SK-N-SH treated with all-trans-retinoic acid at 6 μM for 48 hours (cell line): ENCODE measurements around the gene VOPP1.

ENCODE experiments used
- ARNTL ChIP-seq: fragments of 450-650 bp; formaldehyde crosslinking; IDR thresholded peaks from 2 replicates; pipeline ENCODE4 v1.5.0; 2020; ENCODE audit warnings: low read depth, mild to moderate bottlenecking, moderate library complexity, borderline replicate concordance
- BACH2 ChIP-seq: fragments of 250-450 bp; sonication (Bioruptor Pico); IDR thresholded peaks from 2 replicates; pipeline ENCODE4 v1.9.0; 2021; ENCODE audit warnings: mild to moderate bottlenecking, borderline replicate concordance
- CREB5 ChIP-seq: fragments of 250-450 bp; sonication (Bioruptor Pico); IDR thresholded peaks from 2 replicates; pipeline ENCODE4 v1.5.1; 2020; ENCODE audit warnings: low read depth, mild to moderate bottlenecking, moderate library complexity
- ESRRG ChIP-seq: fragments of 250-450 bp; sonication (Bioruptor Pico); IDR thresholded peaks from 2 replicates; pipeline ENCODE4 v1.6.1; 2021; ENCODE audit warnings: mild to moderate bottlenecking
- GLIS3 ChIP-seq: fragments of 250-450 bp; sonication (Bioruptor Pico); IDR thresholded peaks from 2 replicates; pipeline ENCODE4 v1.5.0; 2020; ENCODE audit warnings: mild to moderate bottlenecking, moderate library complexity
- OSR1 ChIP-seq: fragments of 250-450 bp; sonication (Bioruptor Pico); IDR thresholded peaks from 2 replicates; pipeline ENCODE4 v1.8.0; 2022; ENCODE audit warnings: moderate library complexity, mild to moderate bottlenecking, inconsistent platforms
- PATZ1 ChIP-seq: fragments of 250-450 bp; sonication (Bioruptor Pico); IDR thresholded peaks from 2 replicates; pipeline ENCODE4 v1.8.0; 2020; ENCODE audit warnings: mild to moderate bottlenecking, moderate library complexity, borderline replicate concordance
- RARB ChIP-seq: fragments of 250-450 bp; sonication (Bioruptor Pico); IDR thresholded peaks from 2 replicates; pipeline ENCODE4 v1.8.0; 2021; ENCODE audit warnings: mild to moderate bottlenecking, moderate library complexity
- TOX ChIP-seq: fragments of 250-450 bp; sonication (Bioruptor Pico); IDR thresholded peaks from 2 replicates; pipeline ENCODE4 v1.8.0; 2021; ENCODE audit warnings: mild to moderate bottlenecking, moderate library complexity, borderline replicate concordance
- ZFP3 ChIP-seq: fragments of 250-450 bp; sonication (Bioruptor Pico); IDR thresholded peaks from 2 replicates; pipeline ENCODE4 v1.5.0; 2020; ENCODE audit warnings: mild to moderate bottlenecking, moderate library complexity
- ZFP30 ChIP-seq: fragments of 450-650 bp; formaldehyde crosslinking; IDR thresholded peaks from 2 replicates; pipeline ENCODE4 v1.5.0; 2022; ENCODE audit warnings: mild to moderate bottlenecking, moderate library complexity
- ZNF565 ChIP-seq: fragments of 450-650 bp; formaldehyde crosslinking; conservative IDR thresholded peaks from 2 replicates; pipeline ENCODE4 v1.5.0; 2020; ENCODE audit warnings: low read depth, mild to moderate bottlenecking, moderate library complexity
- ZNF70 ChIP-seq: fragments of 450-650 bp; formaldehyde crosslinking; IDR thresholded peaks from 2 replicates; pipeline ENCODE4 v1.5.0; 2020; ENCODE audit warnings: mild to moderate bottlenecking, moderate library complexity

GRCh38 chr7:55567571-55567970 lies 4.7 kb downstream of the VOPP1 start:
- TF ChIP-seq ARNTL (no peak), PATZ1 (CRISPR knock-in tag) (no peak), GLIS3 (CRISPR knock-in tag) (no peak), BACH2 (CRISPR knock-in tag) (no peak), OSR1 (CRISPR knock-in tag) (no peak), CREB5 (no peak), ZFP3 (no peak), ESRRG (CRISPR knock-in tag) (no peak), RARB (no peak), ZFP30 (CRISPR knock-in tag) (no peak), ZNF70 (no peak), TOX (CRISPR knock-in tag) (no peak), ZNF565 (CRISPR knock-in tag) (no peak)
